Endothelial cell of umbilical vein (primary cell): ENCODE data around the gene STARD5. TPM values are rescaled to one million over a fixed set of nuclear protein-coding genes. Genes with fewer than 3 reads are reported as not detected.

Experiments used
- BruUV-seq: library from RNA; stranded (reverse); fragments of 400-500 nt; replicated peaks from 2 replicates; lab custom pipeline; 2021; lab: Mats Ljungman, UMichigan
- CTCF ChIA-PET: fragments of 300-600, 350-600 bp; sonication (Branson Sonifier 250); formaldehyde crosslinking; loops from one replicate; lab custom pipeline; 2021; ENCODE audit warnings: antibody characterized with exemption, inconsistent platforms; lab: Charles Lee
- POLR2A ChIA-PET: fragments of 300-600, 350-600 bp; sonication (Branson Sonifier 250); formaldehyde crosslinking; loops from one replicate; lab custom pipeline; 2021; ENCODE audit warnings: antibody characterized with exemption, inconsistent platforms; lab: Charles Lee
- DNase-seq: peaks from one replicate; pipeline ENCODE4 v3.0.0-alpha.2; 2011; ENCODE audit warnings: low read depth, low spot score
- FAIRE-seq: peaks from 2 replicates; lab custom pipeline; 2011; peaks lifted over from hg19 to GRCh38; lab: Jason Lieb, UNC
- H2AFZ ChIP-seq: 2 replicates; pipeline ENCODE4 v1.6.0; 2012; ENCODE audit warnings: low read depth, low read length, control low read depth, inconsistent platforms
- H3K27ac ChIP-seq: 2 replicates; pipeline ENCODE4 v1.5.1; 2011; ENCODE audit warnings: low read depth, mild to moderate bottlenecking, control low read depth, low read length, moderate library complexity; ENCODE audit not compliant: insufficient read depth
- H3K27me3 ChIP-seq, 2 experiments: 2 replicates each; pipeline versions ENCODE4 v1.6.0 to v1.6.1; 2011; ENCODE audit warnings: low read length in 2 of 2, mixed read lengths in 1 of 2; ENCODE audit not compliant: control insufficient read depth in 2 of 2, insufficient read depth in 2 of 2
- H3K36me3 ChIP-seq, 2 experiments: 2 replicates in 1 of 2; 3 replicates in 1 of 2; pipeline ENCODE4 v1.5.1; 2011; ENCODE audit warnings: low read length in 2 of 2, mild to moderate bottlenecking in 1 of 2, moderate library complexity in 1 of 2; ENCODE audit not compliant: control insufficient read depth in 2 of 2, insufficient read depth in 2 of 2; ENCODE audit errors: extremely low read depth in 1 of 2
- H3K4me1 ChIP-seq: 3 replicates; pipeline ENCODE4 v1.5.1; 2011; ENCODE audit warnings: mild to moderate bottlenecking, low read length; ENCODE audit not compliant: control insufficient read depth, insufficient read depth; ENCODE audit errors: extremely low read depth
- H3K4me2 ChIP-seq: 2 replicates; pipeline ENCODE4 v1.6.1; 2011; ENCODE audit warnings: low read length, control low read depth, mixed read lengths; ENCODE audit not compliant: insufficient read depth
- H3K4me3 ChIP-seq, 3 experiments: fragments of 200-600 bp in 1 of 3; sonication (generic), shearing (Covaris generic) in 1 of 3; replicated peaks in 1 of 3; 2 replicates each; pipeline ENCODE4 v1.5.1; 2011 to 2016; ENCODE audit warnings: control low read depth in 3 of 3, low read length in 3 of 3, mild to moderate bottlenecking in 2 of 3, inconsistent platforms in 1 of 3, low read depth in 1 of 3, moderate library complexity in 1 of 3; ENCODE audit not compliant: insufficient read depth in 1 of 3
- H3K79me2 ChIP-seq: 2 replicates; pipeline ENCODE4 v1.6.0; 2012; ENCODE audit warnings: low read length, inconsistent platforms; ENCODE audit not compliant: control insufficient read depth, insufficient read depth
- H3K9ac ChIP-seq: replicated peaks from 2 replicates; pipeline ENCODE3; 2011; ENCODE audit warnings: low read length, control low read depth; ENCODE audit not compliant: insufficient read depth; ENCODE audit errors: extremely low read depth
- H3K9me1 ChIP-seq: replicated peaks from 3 replicates; pipeline ENCODE4 v1.6.0; 2011; ENCODE audit warnings: mild to moderate bottlenecking, low read length; ENCODE audit not compliant: control insufficient read depth, insufficient read depth; ENCODE audit errors: extremely low read depth
- H3K9me3 ChIP-seq: replicated peaks from 2 replicates; pipeline ENCODE4 v1.5.1; 2012; ENCODE audit warnings: low read length, inconsistent platforms; ENCODE audit not compliant: control insufficient read depth, insufficient read depth
- H4K20me1 ChIP-seq: replicated peaks from 2 replicates; pipeline ENCODE3; 2011; ENCODE audit warnings: mild to moderate bottlenecking, low read length; ENCODE audit not compliant: control insufficient read depth, insufficient read depth; ENCODE audit errors: extremely low read depth
- EZH2 ChIP-seq: IDR thresholded peaks from 2 replicates; pipeline ENCODE4 v1.6.1; 2012; ENCODE audit warnings: borderline replicate concordance, low read depth, mild to moderate bottlenecking, moderate library complexity, low read length, inconsistent platforms; ENCODE audit not compliant: severe bottlenecking
- FOS ChIP-seq: IDR thresholded peaks from 2 replicates; pipeline ENCODE4 v1.6.1; 2011; ENCODE audit warnings: mild to moderate bottlenecking, low read length, moderate library complexity, borderline replicate concordance; ENCODE audit not compliant: insufficient read depth
- GATA2 ChIP-seq: IDR thresholded peaks from 2 replicates; pipeline ENCODE4 v1.7.0; 2011; ENCODE audit warnings: low read depth, mild to moderate bottlenecking, moderate library complexity, mixed read lengths, low read length; ENCODE audit not compliant: insufficient read length, insufficient read depth
- JUN ChIP-seq: IDR thresholded peaks from 2 replicates; pipeline ENCODE4 v1.6.1; 2011; ENCODE audit warnings: borderline replicate concordance, low read depth; ENCODE audit not compliant: insufficient read length, insufficient read depth
- MAX ChIP-seq: IDR thresholded peaks from 2 replicates; pipeline ENCODE4 v1.6.1; 2011; ENCODE audit not compliant: insufficient read depth, insufficient read length
- MYC ChIP-seq: IDR thresholded peaks from one replicate; pipeline ENCODE4 v1.6.1; 2011; ENCODE audit warnings: mild to moderate bottlenecking, low read depth, low read length
- POLR2A ChIP-seq: IDR thresholded peaks from 2 replicates; pipeline ENCODE4 v1.6.1; 2012; ENCODE audit warnings: low read depth, mild to moderate bottlenecking, control low read depth, low read length
- POLR2AphosphoS5 ChIP-seq: IDR thresholded peaks from 2 replicates; pipeline ENCODE4 v1.6.1; 2012; ENCODE audit warnings: low read depth, mild to moderate bottlenecking, control low read depth, low read length, moderate library complexity; ENCODE audit not compliant: insufficient read depth
- dilution Hi-C: fragments of 300-500 bp; cut with MboI; formaldehyde crosslinking; loops from one replicate; pipeline ENCODE4 v1.15.0; 2019; ENCODE audit warnings: low sequenced_read_pairs; ENCODE audit not compliant: extremely low pct_ligation_motif_present
- intact Hi-C: fragments of 100-400 bp; cut with micrococcal nuclease; formaldehyde crosslinking; loops from one replicate; pipeline ENCODE4 v1.10.0; 2022
- polyA plus RNA-seq, 4 experiments: library from polyadenylated mRNA; depleted of rRNA in 3 of 4; stranded (reverse) in 3 of 4; unstranded in 1 of 4; fragments of >200 nt; gene quantifications; 2 replicates each; pipeline versions ENCODE4 v1.2.1 to v1.2.3, GENCODE V29; 2011 to 2012; ENCODE audit warnings: missing spikeins in 1 of 4
- total RNA-seq: library from RNA; stranded (reverse); gene quantifications from 2 replicates; pipeline ENCODE4 v1.2.3, GENCODE V29; 2021
- TF ChIP-seq, protein P1 (sequence below), 2 donors: IDR thresholded peaks; 1 replicate in 1 of 2; 2 replicates in 1 of 2; pipeline ENCODE4 v1.5.1; 2011; ENCODE audit warnings: low read length in 2 of 2, mild to moderate bottlenecking in 2 of 2, moderate library complexity in 2 of 2, control low read depth in 1 of 2, inconsistent platforms in 1 of 2, low read depth in 1 of 2; ENCODE audit not compliant: insufficient read depth in 1 of 2; ENCODE audit errors: extremely low read depth in 1 of 2

Gene STARD5
- total and polyA plus RNA-seq, 2 donors (not counting 3 experiments of a cell fraction or from before 2014, with no cell fraction given) = 2.2 to 3.0 TPM

- intact Hi-C loops (loop anchor here (10.0 kb wide), 1 partner anchor 771 kb away; the partner anchor contains the start of gene MEX3B), dilution Hi-C loops (no loop called here)
- Histone ChIP-seq H3K36me3 (no peaks in the 10 kb centered on the region), H3K9me3 (no peaks in the 10 kb centered on the region), H3K27ac (no peak overlapping the region), H3K27me3 (peaks cover 7 to 12% of the 10 kb centered on the region in 2 experiments), H3K9me1 (no peaks in the 10 kb centered on the region), H4K20me1 (no peaks in the 10 kb centered on the region), H2AFZ (no peak overlapping the region), H3K4me2 (no peak overlapping the region), H3K9ac (no peak overlapping the region), H3K4me1 (no peaks in the 10 kb centered on the region), H3K4me3 (no peak overlapping the region), H3K79me2 (no peaks in the 10 kb centered on the region)
- TF ChIP-seq, protein P1, sequence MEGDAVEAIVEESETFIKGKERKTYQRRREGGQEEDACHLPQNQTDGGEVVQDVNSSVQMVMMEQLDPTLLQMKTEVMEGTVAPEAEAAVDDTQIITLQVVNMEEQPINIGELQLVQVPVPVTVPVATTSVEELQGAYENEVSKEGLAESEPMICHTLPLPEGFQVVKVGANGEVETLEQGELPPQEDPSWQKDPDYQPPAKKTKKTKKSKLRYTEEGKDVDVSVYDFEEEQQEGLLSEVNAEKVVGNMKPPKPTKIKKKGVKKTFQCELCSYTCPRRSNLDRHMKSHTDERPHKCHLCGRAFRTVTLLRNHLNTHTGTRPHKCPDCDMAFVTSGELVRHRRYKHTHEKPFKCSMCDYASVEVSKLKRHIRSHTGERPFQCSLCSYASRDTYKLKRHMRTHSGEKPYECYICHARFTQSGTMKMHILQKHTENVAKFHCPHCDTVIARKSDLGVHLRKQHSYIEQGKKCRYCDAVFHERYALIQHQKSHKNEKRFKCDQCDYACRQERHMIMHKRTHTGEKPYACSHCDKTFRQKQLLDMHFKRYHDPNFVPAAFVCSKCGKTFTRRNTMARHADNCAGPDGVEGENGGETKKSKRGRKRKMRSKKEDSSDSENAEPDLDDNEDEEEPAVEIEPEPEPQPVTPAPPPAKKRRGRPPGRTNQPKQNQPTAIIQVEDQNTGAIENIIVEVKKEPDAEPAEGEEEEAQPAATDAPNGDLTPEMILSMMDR (IDR thresholded peaks at IDR 0.05; ENCODE audit: extremely low read depth in 1 of 2, insufficient read depth in 1 of 2, low read depth in 1 of 2, low read length in 2 of 2) = no peak
- TF ChIP-seq POLR2A (no peak), EZH2 (no peak), MYC (no peak), GATA2 (no peak), JUN (no peak), FOS (no peak), POLR2AphosphoS5 (no peak), MAX (no peak)
- ChIA-PET POLR2A (no interaction called here), CTCF (interaction anchor here (0.7 to 5.5 kb wide), 8 partner anchors 8 to 126 kb away, joined by 3 to 142 read pairs (median 11); no protein-coding TSS in a partner anchor)
- no peak for FAIRE-seq
- no TSS peak for BruUV-seq
- DNase-seq = no peak
Measured at GRCh38 chr15:81273855-81274254, 50.1 kb downstream of the STARD5 start.
